NCI-H1694 (cell line): ENCODE measurements around the gene XKR7.

Experiments
- DNase-seq: peaks from one replicate; lab custom pipeline; 2025; lab: John Stamatoyannopoulos, UW

Gene XKR7

DNA sequence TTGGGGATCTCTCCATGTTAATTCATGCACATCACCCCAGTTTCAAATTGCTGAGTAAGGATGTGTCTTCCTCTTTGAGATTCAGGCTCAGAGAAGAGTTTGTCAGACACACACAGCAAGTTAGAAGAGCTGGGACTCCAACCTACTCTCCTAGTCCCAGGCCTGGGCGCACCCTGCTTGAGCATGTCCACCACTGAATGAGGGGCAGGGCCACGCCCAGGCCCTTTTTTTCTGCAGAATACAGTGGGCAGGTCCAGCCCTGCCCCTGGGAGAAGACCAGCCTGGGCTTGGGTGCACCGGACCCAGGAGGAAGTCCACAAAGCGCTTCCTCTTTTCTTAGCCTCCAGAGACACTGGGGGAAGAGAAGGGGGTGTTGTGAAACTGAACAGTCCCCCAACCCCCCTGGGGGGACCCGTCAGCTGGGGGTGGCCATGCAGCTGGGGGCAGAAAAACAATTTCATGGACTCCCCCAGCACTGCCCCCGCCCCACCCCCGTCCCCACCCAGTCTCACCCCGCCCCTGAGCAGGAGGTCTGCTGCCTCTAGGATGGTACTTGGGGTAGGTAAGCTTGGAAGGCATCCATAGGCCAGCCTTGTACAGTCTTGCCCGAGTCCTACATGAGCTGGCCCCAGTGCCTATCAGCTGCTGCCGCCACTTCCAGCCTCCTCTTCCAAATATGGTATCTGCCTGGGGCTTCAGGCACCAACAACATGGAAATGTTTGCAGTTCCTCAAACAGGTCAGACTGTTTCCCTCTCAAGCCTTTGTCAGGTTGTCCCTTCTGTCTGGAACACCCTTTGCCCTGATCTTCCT, 72.4 kb downstream of the XKR7 start:
- no peak for DNase-seq

- DNase-seq = no peak
Observed at GRCh38 chr20:32045999-32046398, 78.0 kb downstream of the XKR7 start.

- no peak for DNase-seq
Observed at GRCh38 chr20:32050324-32050841, 82.4 kb downstream of the XKR7 start.

DNA sequence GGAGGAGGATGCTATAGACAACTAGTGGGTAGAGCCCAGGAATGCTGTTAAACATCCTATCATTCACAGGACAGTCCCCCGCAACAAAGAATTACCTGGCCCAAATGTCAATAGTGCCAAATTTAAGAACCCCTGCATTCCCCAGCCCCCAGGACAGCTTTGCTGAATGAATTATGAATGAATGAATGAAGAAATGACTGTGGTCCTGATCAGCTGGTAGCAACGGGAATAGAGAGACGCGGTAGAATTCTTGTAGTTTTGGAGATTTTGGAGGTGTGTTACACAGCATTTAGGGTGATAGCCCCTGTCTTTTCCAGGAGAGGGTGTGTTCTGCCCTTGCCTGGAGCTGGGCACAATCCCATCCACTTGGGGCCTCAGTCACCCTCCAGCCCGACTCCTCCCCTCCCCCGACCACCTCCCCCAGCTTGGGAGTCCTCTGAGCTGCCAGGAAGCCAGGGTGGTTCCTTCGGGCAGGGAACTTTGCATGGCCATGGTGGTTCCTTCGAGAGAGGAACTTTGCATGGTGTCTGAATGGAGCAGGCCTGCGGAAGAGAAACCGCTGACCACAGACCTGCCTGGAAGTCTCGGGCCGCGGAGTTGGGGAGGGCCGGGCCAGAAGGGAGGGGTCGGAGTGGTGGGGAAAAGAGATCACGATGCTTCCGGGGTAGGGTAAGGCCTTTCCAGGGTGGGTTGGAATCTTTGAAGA, 83.1 kb downstream of the XKR7 start:
- DNase-seq = no peak

GRCh38 chr20:32051720-32052089, 83.8 kb downstream of the XKR7 start:
- no peak for DNase-seq

DNA sequence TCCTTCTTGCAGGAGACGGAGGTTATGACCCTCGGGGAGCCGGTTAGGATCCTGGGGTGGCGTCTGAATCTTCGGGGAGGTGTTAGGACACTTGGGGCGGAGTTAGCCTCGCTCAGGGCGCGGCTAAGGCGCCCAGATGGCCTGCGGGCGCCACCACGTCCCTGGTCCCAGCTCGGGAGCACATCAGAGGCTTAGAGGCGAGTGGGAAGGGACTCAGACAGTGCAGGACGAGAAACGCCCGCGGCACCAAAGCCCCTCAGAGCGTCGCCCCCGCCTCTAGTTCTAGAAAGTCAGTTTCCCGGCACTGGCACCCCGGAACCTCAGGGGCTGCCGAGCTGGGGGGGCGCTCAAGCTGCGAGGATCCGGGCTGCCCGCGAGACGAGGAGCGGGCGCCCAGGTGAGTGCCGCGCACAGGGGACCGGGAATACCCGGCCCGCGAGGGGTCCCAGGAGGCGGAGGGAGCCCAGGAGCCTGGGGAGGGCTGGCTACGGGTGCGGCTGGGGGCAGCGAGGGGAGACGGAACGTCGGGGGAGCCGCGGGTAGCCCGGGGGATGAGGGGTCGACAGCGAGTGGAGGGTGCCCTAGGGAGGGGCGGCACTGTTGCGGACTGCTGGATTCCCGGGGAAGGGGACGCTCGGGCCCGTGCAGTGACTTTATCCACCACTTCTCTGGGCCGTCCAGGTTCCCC, 84.3 kb downstream of the XKR7 start, which contains the start of gene HCK:
Gene HCK (plus strand): TSS at position 153 of the 688 bp plus-strand sequence.
- no peak for DNase-seq

DNA sequence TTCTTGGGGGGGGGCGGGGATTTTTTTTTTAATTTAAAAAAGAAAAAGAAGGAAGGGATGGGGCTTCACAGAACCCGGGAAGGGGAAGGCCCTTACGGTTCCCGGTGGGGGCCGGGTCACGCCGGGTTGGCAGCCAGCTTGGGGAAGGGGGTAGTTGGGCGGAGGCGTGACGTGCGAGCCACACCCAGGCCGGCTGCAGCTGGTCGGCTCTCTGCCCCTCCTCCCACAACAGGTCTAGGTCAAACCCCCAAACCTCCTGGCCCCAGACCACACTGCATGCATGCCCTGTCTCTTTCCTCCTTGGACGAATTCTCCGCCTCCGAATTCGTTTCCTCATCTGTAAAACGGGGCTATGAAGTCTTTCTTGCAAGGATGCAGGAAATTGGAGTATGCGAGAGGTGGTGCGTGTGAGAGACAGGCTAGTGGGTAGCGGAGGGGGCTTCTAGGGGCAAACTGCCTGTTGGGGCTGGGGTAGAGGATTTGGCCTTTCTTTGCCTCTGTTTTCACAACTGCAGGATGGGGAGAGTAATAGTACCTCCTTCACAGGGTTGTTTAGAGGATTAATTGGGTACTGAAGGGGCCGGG, 84.9 kb downstream of the XKR7 start:
- DNase-seq = no peak
